ENCODE data around the gene SRSF10.
"Not testable (repeated sequence)": the region's sequence is repeated elsewhere in the genome, so short reads cannot be mapped to it uniquely, and the experiment has no call there.

The SRSF10 gene

GRCh38 chr1:23979881-23980727 is at the start of gene SRSF10:
Gene SRSF10 (minus strand): TSS chr1:23980327. CDS start chr1:23980255, 72 bp downstream.
- Mint-ChIP-seq H3K36me3 (peaks cover 13% of the 10 kb centered on the region), H3K9me3 (ENCODE audit: low read depth) (no peaks in the 10 kb centered on the region), H3K27me3 (no peaks in the 10 kb centered on the region), H3K27ac (peak within 1 kb of the TSS; percentile 97), H3K4me3 (peak within 1 kb of the TSS; percentile 96), H3K4me1 (ENCODE audit: low read depth) (peaks cover 37% of the 10 kb centered on the region)

- Mint-ChIP-seq H3K4me3 (no peak overlapping the region), H3K36me3 (no peaks in the 10 kb centered on the region), H3K27me3 (no peaks in the 10 kb centered on the region), H3K9me3 (ENCODE audit: low read depth) (no peaks in the 10 kb centered on the region), H3K27ac (no peak overlapping the region), H3K4me1 (ENCODE audit: low read depth) (peaks cover 2% of the 10 kb centered on the region)
Measured at GRCh38 chr1:24027838-24028468, 47.8 kb upstream of the SRSF10 start.

GRCh38 chr1:24022581-24023361 is 42.6 kb upstream of the SRSF10 start:
- no peak overlapping the region for H3K4me3 Mint-ChIP-seq
- no peaks in the 10 kb centered on the region for H3K36me3 Mint-ChIP-seq
- no peak overlapping the region for H3K27ac Mint-ChIP-seq
- no peaks in the 10 kb centered on the region for H3K27me3 Mint-ChIP-seq
- no peaks in the 10 kb centered on the region for H3K9me3 Mint-ChIP-seq (ENCODE audit: low read depth)
- H3K4me1 Mint-ChIP-seq (ENCODE audit: low read depth) = no peaks in the 10 kb centered on the region

GRCh38 chr1:24021403-24022266 is 41.5 kb upstream of the SRSF10 start:
- no peaks in the 10 kb centered on the region for H3K27me3 Mint-ChIP-seq
- H3K4me3 Mint-ChIP-seq = no peak overlapping the region
- H3K4me1 Mint-ChIP-seq (ENCODE audit: low read depth) = no peaks in the 10 kb centered on the region
- no peak overlapping the region for H3K27ac Mint-ChIP-seq
- H3K9me3 Mint-ChIP-seq (ENCODE audit: low read depth) = no peaks in the 10 kb centered on the region
- H3K36me3 Mint-ChIP-seq = no peaks in the 10 kb centered on the region

GRCh38 chr1:24020470-24020869 is 40.3 kb upstream of the SRSF10 start:
- no peak overlapping the region for H3K27ac Mint-ChIP-seq
- no peaks in the 10 kb centered on the region for H3K9me3 Mint-ChIP-seq (ENCODE audit: low read depth)
- no peaks in the 10 kb centered on the region for H3K27me3 Mint-ChIP-seq
- H3K4me3 Mint-ChIP-seq = no peak overlapping the region
- no peaks in the 10 kb centered on the region for H3K4me1 Mint-ChIP-seq (ENCODE audit: low read depth)
- no peaks in the 10 kb centered on the region for H3K36me3 Mint-ChIP-seq

GRCh38 chr1:24020025-24020424 is 39.9 kb upstream of the SRSF10 start:
- H3K4me1 Mint-ChIP-seq (ENCODE audit: low read depth) = no peaks in the 10 kb centered on the region
- no peaks in the 10 kb centered on the region for H3K36me3 Mint-ChIP-seq
- no peak overlapping the region for H3K27ac Mint-ChIP-seq
- H3K4me3 Mint-ChIP-seq = no peak overlapping the region
- H3K9me3 Mint-ChIP-seq (ENCODE audit: low read depth) = no peaks in the 10 kb centered on the region
- no peaks in the 10 kb centered on the region for H3K27me3 Mint-ChIP-seq

- Mint-ChIP-seq H3K36me3 (no peaks in the 10 kb centered on the region), H3K9me3 (ENCODE audit: low read depth) (no peaks in the 10 kb centered on the region), H3K27ac (no peak overlapping the region), H3K4me1 (ENCODE audit: low read depth) (no peaks in the 10 kb centered on the region), H3K4me3 (no peak overlapping the region), H3K27me3 (peaks cover 1% of the 10 kb centered on the region)
Measured at GRCh38 chr1:24018611-24019580, 38.8 kb upstream of the SRSF10 start.

GRCh38 chr1:24015221-24016210 is 35.4 kb upstream of the SRSF10 start:
- no peak overlapping the region for H3K27ac Mint-ChIP-seq
- H3K4me3 Mint-ChIP-seq = no peak overlapping the region
- H3K27me3 Mint-ChIP-seq = peaks cover 1% of the 10 kb centered on the region
- H3K9me3 Mint-ChIP-seq (ENCODE audit: low read depth) = no peaks in the 10 kb centered on the region
- no peaks in the 10 kb centered on the region for H3K4me1 Mint-ChIP-seq (ENCODE audit: low read depth)
- no peaks in the 10 kb centered on the region for H3K36me3 Mint-ChIP-seq

- not testable (repeated sequence) for H3K4me1 Mint-ChIP-seq (ENCODE audit: low read depth); H3K27ac Mint-ChIP-seq; H3K9me3 Mint-ChIP-seq (ENCODE audit: low read depth); H3K4me3 Mint-ChIP-seq; H3K36me3 Mint-ChIP-seq; H3K27me3 Mint-ChIP-seq
Measured at GRCh38 chr1:24012878-24013277, 32.8 kb upstream of the SRSF10 start.

GRCh38 chr1:24010650-24011049 is 30.5 kb upstream of the SRSF10 start:
- H3K4me3 Mint-ChIP-seq = no peak overlapping the region
- no peaks in the 10 kb centered on the region for H3K36me3 Mint-ChIP-seq
- H3K4me1 Mint-ChIP-seq (ENCODE audit: low read depth) = no peaks in the 10 kb centered on the region
- no peak overlapping the region for H3K27ac Mint-ChIP-seq
- H3K27me3 Mint-ChIP-seq = peaks cover 1% of the 10 kb centered on the region
- no peaks in the 10 kb centered on the region for H3K9me3 Mint-ChIP-seq (ENCODE audit: low read depth)

- Mint-ChIP-seq H3K27ac (no peak overlapping the region), H3K36me3 (no peaks in the 10 kb centered on the region), H3K4me3 (no peak overlapping the region), H3K27me3 (no peaks in the 10 kb centered on the region), H3K9me3 (ENCODE audit: low read depth) (no peaks in the 10 kb centered on the region), H3K4me1 (ENCODE audit: low read depth) (no peaks in the 10 kb centered on the region)
Measured at GRCh38 chr1:24009406-24009805, 29.3 kb upstream of the SRSF10 start.

GRCh38 chr1:24008574-24009184 is 28.6 kb upstream of the SRSF10 start:
- H3K27me3 Mint-ChIP-seq; H3K36me3 Mint-ChIP-seq; H3K9me3 Mint-ChIP-seq (ENCODE audit: low read depth); H3K27ac Mint-ChIP-seq; H3K4me1 Mint-ChIP-seq (ENCODE audit: low read depth); H3K4me3 Mint-ChIP-seq: not testable (repeated sequence)

Measured in activated naive CD8-positive, alpha-beta T cell (primary cell).